Muscle layer of duodenum (tissue), 2 donors: Measurements from ENCODE around the gene RFXANK.
"Not testable (repeated sequence)": the region's sequence is repeated elsewhere in the genome, so short reads cannot be mapped to it uniquely, and the experiment has no call there.

Experiments used
- H3K27ac ChIP-seq: one replicate; pipeline ENCODE4 v1.7.0; 2013; ENCODE audit warnings: mild to moderate bottlenecking, low read length
- H3K27me3 ChIP-seq: one replicate; pipeline ENCODE4 v1.7.0; 2013; ENCODE audit warnings: low read depth, mild to moderate bottlenecking, control low read depth, low read length
- H3K36me3 ChIP-seq, 2 donors: one replicate each; pipeline ENCODE4 v1.7.0; 2013; ENCODE audit warnings: low read length in 2 of 2, control low read depth in 1 of 2, mild to moderate bottlenecking in 1 of 2; ENCODE audit not compliant: insufficient read depth in 2 of 2, control insufficient read depth in 1 of 2
- H3K4me1 ChIP-seq, 2 donors: one replicate each; pipeline ENCODE4 v1.7.0; 2013; ENCODE audit warnings: low read length in 2 of 2, mild to moderate bottlenecking in 2 of 2, control low read depth in 1 of 2, moderate library complexity in 1 of 2; ENCODE audit not compliant: insufficient read depth in 2 of 2, control insufficient read depth in 1 of 2
- H3K4me3 ChIP-seq, 2 donors: one replicate each; pipeline ENCODE4 v1.7.0; 2013; ENCODE audit warnings: low read length in 2 of 2, low read depth in 1 of 2, mild to moderate bottlenecking in 1 of 2
- H3K9me3 ChIP-seq, 2 donors: one replicate each; pipeline ENCODE4 v1.7.0; 2013; ENCODE audit warnings: low read length in 2 of 2, control low read depth in 1 of 2, mild to moderate bottlenecking in 1 of 2; ENCODE audit not compliant: control insufficient read depth in 1 of 2
- donor health status: healthy.

The RFXANK gene

DNA sequence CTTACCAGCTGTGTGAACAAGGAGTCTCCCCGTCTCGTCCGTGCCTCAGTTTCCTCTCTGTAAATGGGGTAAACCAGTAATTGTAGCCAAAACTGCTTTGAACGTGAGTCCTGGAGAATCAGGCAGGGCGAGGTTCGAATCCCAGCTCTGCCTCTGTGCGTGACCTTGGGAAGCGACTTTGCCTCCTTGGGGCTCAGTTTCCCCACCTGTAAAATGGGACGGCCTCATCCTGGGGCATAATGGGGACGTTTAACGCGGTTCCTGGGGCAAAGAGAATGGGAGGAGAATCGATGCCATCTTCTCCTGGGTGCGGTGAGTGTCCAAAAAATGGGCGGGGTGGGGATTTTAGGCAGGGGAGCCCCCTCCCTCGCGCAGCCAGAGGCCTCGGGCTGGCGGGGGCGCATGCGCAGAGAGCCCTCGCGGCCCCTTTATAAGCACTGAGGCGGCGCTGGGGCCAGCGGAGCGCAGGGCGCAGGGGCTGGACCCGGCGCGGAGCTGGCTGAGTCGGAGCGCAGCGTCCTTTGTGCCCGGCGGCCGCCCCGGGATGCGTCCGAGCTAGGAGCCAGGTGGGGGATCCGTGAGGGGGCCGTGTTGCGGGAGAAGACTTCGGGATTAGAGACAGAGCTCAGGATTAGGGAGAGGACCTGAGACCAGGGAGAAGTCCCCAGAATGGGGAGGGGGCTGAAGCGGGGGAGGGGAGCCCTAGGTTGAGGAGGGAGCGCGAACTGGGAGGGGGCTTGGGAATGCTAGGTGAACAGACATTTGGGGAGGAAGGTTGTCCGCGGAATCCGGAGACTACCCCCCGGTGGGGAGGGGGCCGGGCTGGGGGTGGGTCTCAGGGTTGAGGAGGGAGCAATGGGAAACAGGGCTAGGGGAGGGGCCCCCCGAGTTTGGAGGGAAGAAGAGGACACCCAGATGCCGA, 19.7 kb downstream of the RFXANK start, which contains the start of gene NCAN:
TSS of gene NCAN (plus strand) at position 460 of the 922 bp plus-strand sequence. CDS start 4,996 bp downstream, outside the sequence.
- Histone ChIP-seq H3K27ac (no peak within 1 kb of the TSS), H3K4me3 (no peak within 1 kb of the TSS), H3K9me3 (no peaks in the 10 kb centered on the region), H3K4me1 (peaks cover 0 to 5% of the 10 kb centered on the region in 2 donors), H3K27me3 (peaks cover 27% of the 10 kb centered on the region), H3K36me3 (no peaks in the 10 kb centered on the region)

- Histone ChIP-seq H3K4me3 (no peak overlapping the region), H3K4me1 (peaks cover 0 to 5% of the 10 kb centered on the region in 2 donors), H3K36me3 (no peaks in the 10 kb centered on the region), H3K27ac (no peak overlapping the region), H3K9me3 (no peaks in the 10 kb centered on the region), H3K27me3 (peaks cover 23% of the 10 kb centered on the region)
These were observed 20.9 kb downstream of the RFXANK start for GRCh38 chr19:19212916-19213315.

DNA sequence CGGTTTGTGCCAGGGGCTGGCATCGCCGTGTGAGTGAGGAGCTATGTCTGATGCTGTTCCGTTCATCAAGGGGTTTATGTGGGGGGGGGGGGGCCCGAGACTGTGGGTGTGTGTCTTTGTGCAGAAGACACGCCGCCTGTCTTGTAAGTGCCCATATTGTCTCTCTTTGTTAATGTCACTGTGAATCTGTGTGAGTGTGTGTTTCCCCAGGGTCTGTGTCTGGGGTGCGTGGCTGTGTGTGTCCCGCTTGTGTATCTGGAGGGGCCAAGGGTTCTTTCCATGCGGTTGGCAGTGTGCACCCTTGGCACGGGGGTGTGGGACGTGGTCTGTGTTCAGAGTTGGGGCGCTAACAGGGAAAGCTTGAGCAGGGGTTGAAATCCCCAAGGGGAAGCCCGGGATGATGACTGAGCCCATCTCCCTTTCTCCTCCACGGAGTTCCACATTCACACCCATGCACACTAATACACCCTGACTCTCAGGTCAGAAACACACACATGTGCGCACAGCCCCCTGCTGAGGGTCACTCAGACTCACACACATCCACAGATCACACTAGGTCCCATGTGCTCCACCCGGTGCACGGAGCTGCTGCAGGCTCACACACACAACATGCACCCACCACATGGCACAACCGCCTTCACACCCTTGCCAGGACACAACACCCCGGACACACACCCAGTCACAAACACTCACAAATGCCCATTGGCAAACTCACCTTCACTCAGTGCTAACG, 21.5 kb downstream of the RFXANK start:
- H3K27me3 ChIP-seq = peaks cover 23% of the 10 kb centered on the region
- no peak overlapping the region for H3K4me3 ChIP-seq
- no peak overlapping the region for H3K27ac ChIP-seq
- H3K4me1 ChIP-seq = peaks cover 0 to 5% of the 10 kb centered on the region in 2 donors
- no peaks in the 10 kb centered on the region for H3K9me3 ChIP-seq
- H3K36me3 ChIP-seq = no peaks in the 10 kb centered on the region

DNA sequence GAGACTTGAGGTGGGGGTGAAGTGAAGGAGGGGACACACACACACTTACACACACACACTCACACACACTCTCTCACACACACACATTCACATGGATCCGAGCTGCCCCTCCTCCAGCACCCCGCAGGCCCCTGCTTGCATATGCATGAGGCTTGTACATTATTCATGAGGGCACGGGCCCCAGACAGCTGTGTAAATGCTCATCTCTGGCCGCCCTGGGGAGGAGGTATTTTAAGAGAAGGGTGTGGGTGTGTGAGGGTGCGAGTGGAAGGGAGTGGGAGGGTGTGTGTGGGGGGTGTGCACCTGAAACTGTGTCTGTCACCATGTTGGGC, 22.1 kb downstream of the RFXANK start:
- Histone ChIP-seq H3K27me3 (peaks cover 23% of the 10 kb centered on the region), H3K9me3 (no peaks in the 10 kb centered on the region), H3K27ac (no peak overlapping the region), H3K36me3 (no peaks in the 10 kb centered on the region), H3K4me1 (peaks cover 0 to 5% of the 10 kb centered on the region in 2 donors), H3K4me3 (no peak overlapping the region)

DNA sequence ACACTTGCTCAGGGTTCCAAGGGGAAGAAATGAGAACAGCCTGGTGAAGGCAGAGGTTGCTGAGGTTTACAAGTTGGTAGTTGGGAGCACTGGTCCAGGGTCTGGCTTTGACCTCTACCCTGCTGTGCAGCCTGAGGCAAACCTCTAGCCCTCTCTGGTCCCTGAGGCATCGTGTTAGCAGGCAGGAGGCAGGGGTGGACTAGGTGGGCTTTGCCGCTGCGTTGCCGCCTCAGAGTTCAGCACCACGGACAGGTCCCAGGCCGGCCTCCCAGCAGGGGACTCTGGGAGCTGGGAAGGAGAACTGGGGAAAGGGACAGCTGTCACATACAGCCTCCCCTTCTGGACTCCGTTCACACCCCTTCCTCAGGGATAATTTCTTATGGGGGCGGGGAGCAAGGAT, 22.8 kb downstream of the RFXANK start:
- Histone ChIP-seq H3K4me1 (peaks cover 0 to 5% of the 10 kb centered on the region in 2 donors), H3K9me3 (no peaks in the 10 kb centered on the region), H3K27ac (no peak overlapping the region), H3K27me3 (peaks cover 23% of the 10 kb centered on the region), H3K4me3 (no peak overlapping the region), H3K36me3 (no peaks in the 10 kb centered on the region)

GRCh38 chr19:19215792-19216191, 23.7 kb downstream of the RFXANK start:
- peaks cover 23% of the 10 kb centered on the region for H3K27me3 ChIP-seq
- H3K36me3 ChIP-seq = no peaks in the 10 kb centered on the region
- no peak overlapping the region for H3K27ac ChIP-seq
- H3K4me1 ChIP-seq = peaks cover 0 to 5% of the 10 kb centered on the region in 2 donors
- no peak overlapping the region for H3K4me3 ChIP-seq
- no peaks in the 10 kb centered on the region for H3K9me3 ChIP-seq

DNA sequence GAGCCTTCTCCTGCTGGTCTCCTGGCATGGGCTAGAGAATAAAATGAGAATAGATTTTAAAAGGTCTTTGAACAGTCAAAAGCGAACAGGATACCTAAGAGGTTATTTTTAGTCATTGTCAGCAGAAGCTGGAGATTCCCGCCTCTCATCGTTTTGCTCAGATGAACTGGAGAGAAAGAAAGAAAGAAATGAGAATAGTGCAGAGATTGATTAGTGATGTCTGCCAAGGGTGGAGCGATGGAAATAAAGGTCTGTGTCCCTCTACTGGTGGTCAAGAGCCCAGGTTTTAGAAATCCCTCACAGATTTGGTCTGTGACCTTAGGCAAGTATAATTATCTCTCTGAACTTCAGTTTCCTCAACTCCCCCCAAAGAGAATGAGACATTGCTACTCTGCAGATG, 25.0 kb downstream of the RFXANK start:
- no peak overlapping the region for H3K4me3 ChIP-seq
- H3K36me3 ChIP-seq = no peaks in the 10 kb centered on the region
- H3K27ac ChIP-seq = no peak overlapping the region
- peaks cover 18% of the 10 kb centered on the region for H3K27me3 ChIP-seq
- H3K4me1 ChIP-seq = peaks cover 0 to under 1% of the 10 kb centered on the region in 2 donors
- H3K9me3 ChIP-seq = no peaks in the 10 kb centered on the region

DNA sequence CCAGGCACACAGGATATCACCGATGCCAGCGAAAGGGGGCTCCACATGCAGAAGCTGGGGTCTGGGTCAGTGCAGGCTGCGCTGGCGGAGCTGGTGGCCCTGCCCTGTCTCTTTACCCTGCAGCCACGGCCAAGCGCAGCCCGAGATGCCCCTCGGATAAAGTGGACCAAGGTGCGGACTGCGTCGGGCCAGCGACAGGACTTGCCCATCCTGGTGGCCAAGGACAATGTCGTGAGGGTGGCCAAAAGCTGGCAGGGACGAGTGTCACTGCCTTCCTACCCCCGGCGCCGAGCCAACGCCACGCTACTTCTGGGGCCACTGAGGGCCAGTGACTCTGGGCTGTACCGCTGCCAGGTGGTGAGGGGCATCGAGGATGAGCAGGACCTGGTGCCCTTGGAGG, 26.9 kb downstream of the RFXANK start:
- H3K36me3 ChIP-seq = no peaks in the 10 kb centered on the region
- H3K4me3 ChIP-seq = no peak overlapping the region
- no peaks in the 10 kb centered on the region for H3K9me3 ChIP-seq
- H3K27me3 ChIP-seq = peaks cover 8% of the 10 kb centered on the region
- no peaks in the 10 kb centered on the region for H3K4me1 ChIP-seq
- no peak overlapping the region for H3K27ac ChIP-seq

DNA sequence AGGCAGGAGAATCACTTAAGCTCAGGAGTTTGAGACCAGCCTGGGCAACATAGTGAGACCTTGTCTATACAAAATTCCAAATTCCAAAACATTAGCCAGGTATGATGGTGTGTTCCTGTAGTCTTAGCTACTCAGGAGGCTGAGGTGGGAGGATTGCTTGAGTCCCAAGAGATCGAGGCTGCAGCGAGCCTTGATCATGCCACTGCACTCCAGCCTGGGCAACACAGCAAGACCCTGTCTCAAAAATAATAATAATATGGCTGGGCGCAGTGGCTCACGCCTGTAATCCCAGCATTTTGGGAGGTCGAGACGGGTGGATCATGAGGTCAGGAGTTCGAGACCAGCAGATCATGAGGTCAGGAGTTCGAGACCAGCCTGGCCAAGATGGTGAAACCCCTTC, 28.9 kb downstream of the RFXANK start:
- not testable (repeated sequence) for H3K36me3 ChIP-seq, H3K4me3 ChIP-seq, H3K27ac ChIP-seq, H3K9me3 ChIP-seq
- Histone ChIP-seq H3K4me1 (peaks cover 0 to 11% of the 10 kb centered on the region in 2 donors), H3K27me3 (peaks cover 12% of the 10 kb centered on the region)

DNA sequence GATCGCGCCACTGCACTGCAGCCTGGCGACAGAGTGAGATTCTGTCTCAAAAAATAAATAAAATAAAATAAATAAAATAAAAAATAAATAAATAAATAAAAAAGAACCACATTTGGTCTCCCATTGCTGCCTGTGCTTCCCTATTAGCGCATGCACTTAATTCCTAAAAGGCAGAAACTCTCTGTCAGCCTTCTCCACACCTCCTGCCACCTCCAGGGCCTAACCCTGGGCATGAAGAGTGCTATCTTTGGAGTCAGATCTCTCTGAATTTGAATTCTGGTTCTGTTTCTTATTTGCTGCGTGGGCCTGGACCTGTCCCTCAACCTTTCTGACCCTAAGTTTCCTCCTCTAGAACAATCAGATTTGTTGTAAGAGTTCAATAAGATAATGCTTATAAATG, 31.0 kb downstream of the RFXANK start:
- Histone ChIP-seq H3K36me3 (no peaks in the 10 kb centered on the region), H3K4me3 (no peak overlapping the region), H3K27me3 (peaks cover 22% of the 10 kb centered on the region), H3K27ac (no peak overlapping the region), H3K4me1 (peaks cover 0 to 11% of the 10 kb centered on the region in 2 donors), H3K9me3 (no peaks in the 10 kb centered on the region)

DNA sequence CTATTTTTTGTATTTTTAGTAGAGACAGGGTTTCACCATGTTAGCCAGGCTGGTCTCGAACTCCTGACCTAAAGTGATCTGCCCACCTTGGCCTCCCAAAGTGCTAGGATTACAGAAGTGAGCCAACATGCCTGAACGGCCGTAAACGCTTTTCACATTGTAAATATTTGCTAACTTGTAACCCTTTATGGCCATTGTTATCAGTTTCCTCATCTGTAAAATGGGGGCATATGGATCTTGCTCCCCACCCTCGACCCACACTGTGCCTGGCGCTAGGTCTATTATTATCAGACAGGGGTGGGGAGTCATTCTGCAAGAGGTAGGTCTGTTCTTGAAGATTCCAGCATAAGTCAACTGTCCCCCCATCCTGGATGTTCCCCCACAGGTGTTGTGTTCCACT, 31.6 kb downstream of the RFXANK start:
- no peak overlapping the region for H3K27ac ChIP-seq
- no peaks in the 10 kb centered on the region for H3K9me3 ChIP-seq
- H3K27me3 ChIP-seq = peaks cover 22% of the 10 kb centered on the region
- H3K4me3 ChIP-seq = no peak overlapping the region
- H3K36me3 ChIP-seq = no peaks in the 10 kb centered on the region
- peaks cover 0 to 11% of the 10 kb centered on the region in 2 donors for H3K4me1 ChIP-seq
